ENCODE results near the gene PROM1. TPM values are rescaled to one million over a fixed set of nuclear protein-coding genes. Genes with fewer than 3 reads are reported as not detected.

Gene PROM1
- total RNA-seq, 1 donor from 2014 or later: 30.3 TPM

GRCh38 chr4:16045687-16046086 lies 38.1 kb downstream of the PROM1 start:
- no peak for TF ChIP-seq CTCF (conservative IDR thresholded peaks at IDR 0.05)
- H3K4me3 Mint-ChIP-seq: no peak overlapping the region
- H3K4me1 Mint-ChIP-seq (ENCODE audit: unreplicated experiment): peaks cover 8% of the 10 kb centered on the region

GRCh38 chr4:16043642-16044498 lies 40.0 kb downstream of the PROM1 start:
- Mint-ChIP-seq H3K4me3 (no peak overlapping the region), H3K27me3 (no peaks in the 10 kb centered on the region), H3K9me3 (no peaks in the 10 kb centered on the region), H3K27ac (no peak overlapping the region), H3K36me3 (no peaks in the 10 kb centered on the region), H3K4me1 (ENCODE audit: unreplicated experiment) (peaks cover 8% of the 10 kb centered on the region)
- no peak for DNase-seq (ENCODE audit: extremely low spot score, unreplicated experiment)
- TF ChIP-seq CTCF (conservative IDR thresholded peaks at IDR 0.05): no peak

More at GRCh38 chr4:16045687-16046086, 38.1 kb downstream of the PROM1 start:
- Mint-ChIP-seq H3K27me3 (no peaks in the 10 kb centered on the region), H3K36me3 (no peaks in the 10 kb centered on the region), H3K9me3 (no peaks in the 10 kb centered on the region), H3K27ac (no peak overlapping the region)
- DNase-seq (ENCODE audit: extremely low spot score, unreplicated experiment): no peak

GRCh38 chr4:16039139-16039538 lies 44.7 kb downstream of the PROM1 start:
- no peak for TF ChIP-seq CTCF (conservative IDR thresholded peaks at IDR 0.05)
- no peak for DNase-seq (ENCODE audit: extremely low spot score, unreplicated experiment)
- Mint-ChIP-seq H3K36me3 (peaks cover 4% of the 10 kb centered on the region), H3K9me3 (no peaks in the 10 kb centered on the region), H3K4me3 (no peak overlapping the region), H3K27ac (no peak overlapping the region), H3K27me3 (no peaks in the 10 kb centered on the region), H3K4me1 (ENCODE audit: unreplicated experiment) (peaks cover 10% of the 10 kb centered on the region)

GRCh38 chr4:16037901-16038300 lies 45.9 kb downstream of the PROM1 start:
- H3K27me3 Mint-ChIP-seq: no peaks in the 10 kb centered on the region
- no peak overlapping the region for H3K4me3 Mint-ChIP-seq
- TF ChIP-seq CTCF (conservative IDR thresholded peaks at IDR 0.05): no peak
- H3K4me1 Mint-ChIP-seq (ENCODE audit: unreplicated experiment): peaks cover 5% of the 10 kb centered on the region
- no peaks in the 10 kb centered on the region for H3K9me3 Mint-ChIP-seq
- H3K27ac Mint-ChIP-seq: no peak overlapping the region
- H3K36me3 Mint-ChIP-seq: peaks cover 4% of the 10 kb centered on the region
- no peak for DNase-seq (ENCODE audit: extremely low spot score, unreplicated experiment)

- peaks cover 5% of the 10 kb centered on the region for H3K4me1 Mint-ChIP-seq (ENCODE audit: unreplicated experiment)
- TF ChIP-seq CTCF (conservative IDR thresholded peaks at IDR 0.05): no peak
- no peaks in the 10 kb centered on the region for H3K9me3 Mint-ChIP-seq
- H3K4me3 Mint-ChIP-seq: no peak overlapping the region
- H3K27me3 Mint-ChIP-seq: no peaks in the 10 kb centered on the region
- peaks cover 4% of the 10 kb centered on the region for H3K36me3 Mint-ChIP-seq
- DNase-seq (ENCODE audit: extremely low spot score, unreplicated experiment): no peak
- no peak overlapping the region for H3K27ac Mint-ChIP-seq
These were observed 48.0 kb downstream of the PROM1 start for GRCh38 chr4:16035843-16036242.
